Activated naive CD8-positive, alpha-beta T cell (primary cell): ENCODE results near the gene BRAP.
A peak's percentile ranks its signal among the peaks of the same experiment; 100 is the strongest.
"Not testable (repeated sequence)": the region's sequence is repeated elsewhere in the genome, so short reads cannot be mapped to it uniquely, and the experiment has no call there.

Experiments
- H3K27ac Mint-ChIP-seq: one replicate; pipeline ENCODE4 v1.8.0; 2021; ENCODE audit warnings: mixed read lengths
- H3K27me3 Mint-ChIP-seq: one replicate; pipeline ENCODE4 v1.8.0; 2021; ENCODE audit warnings: mixed read lengths
- H3K36me3 Mint-ChIP-seq: one replicate; pipeline ENCODE4 v1.8.0; 2021; ENCODE audit warnings: mixed read lengths
- H3K4me1 Mint-ChIP-seq: one replicate; pipeline ENCODE4 v1.8.0; 2021; ENCODE audit warnings: low read depth, mixed read lengths
- H3K4me3 Mint-ChIP-seq: one replicate; pipeline ENCODE4 v1.8.0; 2021; ENCODE audit warnings: mild to moderate bottlenecking, mixed read lengths
- H3K9me3 Mint-ChIP-seq: one replicate; pipeline ENCODE4 v1.8.0; 2021; ENCODE audit warnings: low read depth, mixed read lengths

BRAP gene

GRCh38 chr12:111685811-111686573 lies at the start of gene BRAP, which contains the start of gene ACAD10:
Gene BRAP, minus strand, starts transcription at chr12:111685956. Its CDS starts 164 bp downstream, at chr12:111685792.
Gene ACAD10, plus strand, starts transcription at chr12:111686053. Its CDS starts 6,657 bp downstream, at chr12:111692710.
- Mint-ChIP-seq H3K27ac (peak within 1 kb of the TSS; percentile 92), H3K27me3 (no peaks in the 10 kb centered on the region), H3K36me3 (peaks cover 2% of the 10 kb centered on the region), H3K9me3 (no peaks in the 10 kb centered on the region), H3K4me1 (peaks cover 39% of the 10 kb centered on the region), H3K4me3 (peak within 1 kb of the TSS; percentile 96)

- peaks cover 12% of the 10 kb centered on the region for H3K36me3 Mint-ChIP-seq
Observed at GRCh38 chr12:111733340-111733915, 47.7 kb upstream of the BRAP start.

GRCh38 chr12:111732786-111733185 lies 47.0 kb upstream of the BRAP start:
- Mint-ChIP-seq H3K4me1 (no peaks in the 10 kb centered on the region), H3K36me3 (peaks cover 12% of the 10 kb centered on the region), H3K27me3 (no peaks in the 10 kb centered on the region), H3K9me3 (no peaks in the 10 kb centered on the region), H3K4me3 (no peak overlapping the region), H3K27ac (no peak overlapping the region)

More at GRCh38 chr12:111733340-111733915, 47.7 kb upstream of the BRAP start:
- Mint-ChIP-seq H3K4me1 (no peaks in the 10 kb centered on the region), H3K27ac (no peak overlapping the region), H3K4me3 (no peak overlapping the region), H3K9me3 (no peaks in the 10 kb centered on the region), H3K27me3 (no peaks in the 10 kb centered on the region)

- no peak overlapping the region for H3K4me3 Mint-ChIP-seq
- no peaks in the 10 kb centered on the region for H3K27me3 Mint-ChIP-seq
- peaks cover 7% of the 10 kb centered on the region for H3K36me3 Mint-ChIP-seq
- no peaks in the 10 kb centered on the region for H3K4me1 Mint-ChIP-seq
- H3K27ac Mint-ChIP-seq: no peak overlapping the region
- no peaks in the 10 kb centered on the region for H3K9me3 Mint-ChIP-seq
Observed at GRCh38 chr12:111730420-111730819, 44.7 kb upstream of the BRAP start.

GRCh38 chr12:111728795-111729194 lies 43.0 kb upstream of the BRAP start:
- no peaks in the 10 kb centered on the region for H3K9me3 Mint-ChIP-seq
- H3K36me3 Mint-ChIP-seq: peaks cover 10% of the 10 kb centered on the region
- H3K27me3 Mint-ChIP-seq: no peaks in the 10 kb centered on the region
- no peak overlapping the region for H3K4me3 Mint-ChIP-seq
- no peak overlapping the region for H3K27ac Mint-ChIP-seq
- H3K4me1 Mint-ChIP-seq: no peaks in the 10 kb centered on the region

GRCh38 chr12:111723646-111724360 lies 38.0 kb upstream of the BRAP start:
- H3K4me1 Mint-ChIP-seq, H3K36me3 Mint-ChIP-seq, H3K4me3 Mint-ChIP-seq, H3K27ac Mint-ChIP-seq, H3K27me3 Mint-ChIP-seq, H3K9me3 Mint-ChIP-seq: not testable (repeated sequence)

GRCh38 chr12:111720457-111720856 lies 34.7 kb upstream of the BRAP start:
- no peak overlapping the region for H3K4me3 Mint-ChIP-seq
- H3K27ac Mint-ChIP-seq: no peak overlapping the region
- no peaks in the 10 kb centered on the region for H3K9me3 Mint-ChIP-seq
- H3K4me1 Mint-ChIP-seq: no peaks in the 10 kb centered on the region
- H3K36me3 Mint-ChIP-seq: peaks cover 7% of the 10 kb centered on the region
- H3K27me3 Mint-ChIP-seq: no peaks in the 10 kb centered on the region

- not testable (repeated sequence) for H3K27ac Mint-ChIP-seq, H3K36me3 Mint-ChIP-seq, H3K4me1 Mint-ChIP-seq, H3K4me3 Mint-ChIP-seq, H3K9me3 Mint-ChIP-seq, H3K27me3 Mint-ChIP-seq
Observed at GRCh38 chr12:111719316-111719715, 33.6 kb upstream of the BRAP start.

GRCh38 chr12:111715279-111715678 lies 29.5 kb upstream of the BRAP start:
- no peaks in the 10 kb centered on the region for H3K4me1 Mint-ChIP-seq
- no peak overlapping the region for H3K4me3 Mint-ChIP-seq
- no peak overlapping the region for H3K27ac Mint-ChIP-seq
- no peaks in the 10 kb centered on the region for H3K27me3 Mint-ChIP-seq
- peaks cover 2% of the 10 kb centered on the region for H3K36me3 Mint-ChIP-seq
- no peaks in the 10 kb centered on the region for H3K9me3 Mint-ChIP-seq

- Mint-ChIP-seq H3K27ac (no peak overlapping the region), H3K4me3 (no peak overlapping the region), H3K4me1 (no peaks in the 10 kb centered on the region), H3K9me3 (no peaks in the 10 kb centered on the region), H3K27me3 (no peaks in the 10 kb centered on the region), H3K36me3 (peaks cover 6% of the 10 kb centered on the region)
Observed at GRCh38 chr12:111706145-111706544, 20.4 kb upstream of the BRAP start.

- no peaks in the 10 kb centered on the region for H3K9me3 Mint-ChIP-seq
- H3K4me1 Mint-ChIP-seq: no peaks in the 10 kb centered on the region
- no peaks in the 10 kb centered on the region for H3K27me3 Mint-ChIP-seq
- H3K36me3 Mint-ChIP-seq: peaks cover 6% of the 10 kb centered on the region
- no peak overlapping the region for H3K27ac Mint-ChIP-seq
- H3K4me3 Mint-ChIP-seq: no peak overlapping the region
Observed at GRCh38 chr12:111705672-111706071, 19.9 kb upstream of the BRAP start.

- Mint-ChIP-seq H3K27me3 (no peaks in the 10 kb centered on the region), H3K9me3 (no peaks in the 10 kb centered on the region), H3K36me3 (no peaks in the 10 kb centered on the region)
Observed at GRCh38 chr12:111699962-111700361, 14.2 kb upstream of the BRAP start.

GRCh38 chr12:111693818-111694217 lies 8.1 kb upstream of the BRAP start:
- H3K4me3 Mint-ChIP-seq: no peak overlapping the region
- H3K36me3 Mint-ChIP-seq: peaks cover 8% of the 10 kb centered on the region
- no peaks in the 10 kb centered on the region for H3K27me3 Mint-ChIP-seq
- peaks cover 2% of the 10 kb centered on the region for H3K4me1 Mint-ChIP-seq
- H3K9me3 Mint-ChIP-seq: no peaks in the 10 kb centered on the region
- H3K27ac Mint-ChIP-seq: no peak overlapping the region

More at GRCh38 chr12:111699962-111700361, 14.2 kb upstream of the BRAP start:
- H3K4me3 Mint-ChIP-seq: no peak overlapping the region
- H3K4me1 Mint-ChIP-seq: no peaks in the 10 kb centered on the region
- H3K27ac Mint-ChIP-seq: no peak overlapping the region

GRCh38 chr12:111692575-111693210 lies 6.9 kb upstream of the BRAP start:
- no peaks in the 10 kb centered on the region for H3K27me3 Mint-ChIP-seq
- H3K9me3 Mint-ChIP-seq: no peaks in the 10 kb centered on the region
- H3K36me3 Mint-ChIP-seq: peaks cover 8% of the 10 kb centered on the region
- peaks cover 5% of the 10 kb centered on the region for H3K4me1 Mint-ChIP-seq
- H3K4me3 Mint-ChIP-seq: no peak overlapping the region
- no peak overlapping the region for H3K27ac Mint-ChIP-seq

GRCh38 chr12:111691262-111691661 lies 5.5 kb upstream of the BRAP start:
- Mint-ChIP-seq H3K4me1 (peaks cover 18% of the 10 kb centered on the region), H3K36me3 (peaks cover 8% of the 10 kb centered on the region)

More at GRCh38 chr12:111691262-111691661, 5.5 kb upstream of the BRAP start:
- H3K27me3 Mint-ChIP-seq: no peaks in the 10 kb centered on the region
- no peak overlapping the region for H3K27ac Mint-ChIP-seq
- H3K4me3 Mint-ChIP-seq: no peak overlapping the region
- H3K9me3 Mint-ChIP-seq: no peaks in the 10 kb centered on the region
